OCI-LY7 (cell line): ENCODE results near the gene SAMD8. TPM values are rescaled to one million over a fixed set of nuclear protein-coding genes. Genes with fewer than 3 reads are reported as not detected.

Experiments used
- BruUV-seq: library from RNA; stranded (reverse); fragments of 400-500 nt; replicated peaks from 2 replicates; lab custom pipeline; 2021; lab: Mats Ljungman, UMichigan
- CTCF ChIA-PET: fragments of 300-600 bp; sonication (Branson Sonifier 250); formaldehyde crosslinking; loops from one replicate; lab custom pipeline; 2022; ENCODE audit warnings: antibody characterized with exemption; ENCODE audit not compliant: unreplicated experiment; lab: Charles Lee
- POLR2A ChIA-PET: fragments of 300-600 bp; sonication (Branson Sonifier 250); formaldehyde crosslinking; loops from one replicate; lab custom pipeline; 2022; ENCODE audit warnings: antibody characterized with exemption; lab: Charles Lee
- DNase-seq: peaks from one replicate; pipeline ENCODE4 v3.0.0-alpha.2; 2015; ENCODE audit warnings: low spot score
- H2AFZ ChIP-seq: fragments of 200-600 bp; sonication (generic), shearing (Covaris generic); 2 replicates; pipeline ENCODE4 v1.6.1; 2014; ENCODE audit warnings: mild to moderate bottlenecking, antibody characterized with exemption, low read length, moderate library complexity
- H3K27ac ChIP-seq: fragments of 200-600 bp; sonication (generic); 2 replicates; pipeline ENCODE4 v1.5.1; 2014; ENCODE audit warnings: mixed run types, low read depth, mild to moderate bottlenecking, moderate library complexity, low read length, inconsistent platforms; ENCODE audit not compliant: poor library complexity, severe bottlenecking
- H3K36me3 ChIP-seq: fragments of 200-600 bp; sonication (generic); 2 replicates; pipeline ENCODE4 v1.6.1; 2014; ENCODE audit warnings: mild to moderate bottlenecking, antibody characterized with exemption, low read length, moderate library complexity, mixed read lengths; ENCODE audit not compliant: insufficient read depth
- H3K4me1 ChIP-seq: fragments of 200-600 bp; sonication (generic); 2 replicates; pipeline ENCODE4 v1.5.1; 2014; ENCODE audit warnings: mild to moderate bottlenecking, low read length; ENCODE audit not compliant: insufficient read depth, poor library complexity, severe bottlenecking
- H3K4me2 ChIP-seq: fragments of 200-600 bp; sonication (generic); 2 replicates; pipeline ENCODE4 v1.6.1; 2014; ENCODE audit warnings: mild to moderate bottlenecking, low read length
- H3K4me3 ChIP-seq: fragments of 200-600 bp; sonication (generic); 2 replicates; pipeline ENCODE4 v1.5.1; 2014; ENCODE audit warnings: mild to moderate bottlenecking, low read depth, low read length; ENCODE audit not compliant: poor library complexity, severe bottlenecking
- H3K79me2 ChIP-seq: fragments of 200-600 bp; sonication (generic); 2 replicates; pipeline ENCODE4 v1.6.1; 2016; ENCODE audit warnings: low read depth, mild to moderate bottlenecking, low read length, moderate library complexity, mixed read lengths; ENCODE audit not compliant: insufficient read depth
- H3K9me2 ChIP-seq: fragments of 200-600 bp; sonication (generic); 2 replicates; pipeline ENCODE4 v1.6.1; 2016; ENCODE audit warnings: mild to moderate bottlenecking, low read length, mixed read lengths; ENCODE audit not compliant: insufficient read depth
- H3K9me3 ChIP-seq: fragments of 200-600 bp; sonication (generic); 2 replicates; pipeline ENCODE4 v1.6.1; 2014; ENCODE audit warnings: mild to moderate bottlenecking, mixed run types, low read length, mixed read lengths
- H4K20me1 ChIP-seq: fragments of 200-600 bp; sonication (generic); 2 replicates; pipeline ENCODE4 v1.6.1; 2014; ENCODE audit warnings: mild to moderate bottlenecking, antibody characterized with exemption, low read length, moderate library complexity, mixed read lengths; ENCODE audit not compliant: insufficient read depth
- CTCF ChIP-seq: fragments of 200-600 bp; sonication (generic); conservative IDR thresholded peaks from 2 replicates; pipeline ENCODE4 v1.5.1; 2014; ENCODE audit warnings: mild to moderate bottlenecking, antibody characterized with exemption, low read length, moderate library complexity, mixed read lengths
- EZH2phosphoT487 ChIP-seq: fragments of 200-600 bp; sonication (generic); IDR thresholded peaks from 2 replicates; pipeline ENCODE4 v1.6.1; 2018; ENCODE audit warnings: low read depth, borderline replicate concordance, mild to moderate bottlenecking, mixed run types, antibody characterized with exemption, low read length, moderate library complexity, mixed read lengths
- intact Hi-C: fragments of 100-400 bp; cut with micrococcal nuclease; formaldehyde crosslinking; loops from one replicate; pipeline ENCODE4 v1.10.0; 2022; ENCODE audit not compliant: unreplicated experiment
- total RNA-seq, 2 experiments: library from RNA; depleted of rRNA in 1 of 2; stranded (reverse); fragments of >200 nt in 1 of 2; shearing (Covaris generic) in 1 of 2; gene quantifications; 2 replicates each; pipeline ENCODE4 v1.2.3, GENCODE V29; 2014 to 2022

The SAMD8 gene
- total RNA-seq, 2 experiments from 2014 or later: 8.8 to 16.7 TPM

GRCh38 chr10:75084834-75085384 is 26.5 kb upstream of the SAMD8 start:
- H3K4me1 ChIP-seq: no peaks in the 10 kb centered on the region
- POLR2A ChIA-PET: no interaction called here
- H3K27ac ChIP-seq: no peak overlapping the region
- H3K79me2 ChIP-seq: no peaks in the 10 kb centered on the region
- BruUV-seq: no TSS peak
- intact Hi-C loops: no loop called here
- H3K4me3 ChIP-seq: no peak overlapping the region
- no peak for TF ChIP-seq EZH2phosphoT487
- TF ChIP-seq CTCF: no peak
- DNase-seq: no peak
- no peaks in the 10 kb centered on the region for H3K9me3 ChIP-seq
- CTCF ChIA-PET: no interaction called here
- no peaks in the 10 kb centered on the region for H4K20me1 ChIP-seq
- no peak overlapping the region for H3K4me2 ChIP-seq
- H3K9me2 ChIP-seq: no peaks in the 10 kb centered on the region
- no peaks in the 10 kb centered on the region for H3K36me3 ChIP-seq
- H2AFZ ChIP-seq: no peak overlapping the region

GRCh38 chr10:75086278-75086934 is 25.1 kb upstream of the SAMD8 start:
- Histone ChIP-seq H2AFZ (no peak overlapping the region), H4K20me1 (no peaks in the 10 kb centered on the region), H3K36me3 (no peaks in the 10 kb centered on the region), H3K79me2 (no peaks in the 10 kb centered on the region), H3K4me1 (no peaks in the 10 kb centered on the region), H3K9me3 (no peaks in the 10 kb centered on the region), H3K27ac (no peak overlapping the region), H3K4me2 (no peak overlapping the region), H3K4me3 (no peak overlapping the region), H3K9me2 (no peaks in the 10 kb centered on the region)
- BruUV-seq: no TSS peak
- intact Hi-C loops: no loop called here
- POLR2A ChIA-PET: interaction anchor here (0.6 to 1.0 kb wide), 2 partner anchors 14 to 739 kb away, joined by 3 read pairs; no protein-coding TSS in a partner anchor
- no peak for TF ChIP-seq CTCF
- TF ChIP-seq EZH2phosphoT487: no peak
- CTCF ChIA-PET: no interaction called here
- no peak for DNase-seq

- CTCF ChIA-PET: no interaction called here
- no peak for DNase-seq
Observed at GRCh38 chr10:75088640-75089039, 22.8 kb upstream of the SAMD8 start.

More at GRCh38 chr10:75088640-75089039, 22.8 kb upstream of the SAMD8 start:
- no peaks in the 10 kb centered on the region for H4K20me1 ChIP-seq
- TF ChIP-seq EZH2phosphoT487: no peak
- no peak for TF ChIP-seq CTCF
- H3K9me2 ChIP-seq: no peaks in the 10 kb centered on the region
- H3K36me3 ChIP-seq: no peaks in the 10 kb centered on the region
- no peak overlapping the region for H2AFZ ChIP-seq
- POLR2A ChIA-PET: interaction anchor here (1.1 kb wide), 1 partner anchor 21 kb away, joined by 3 read pairs; no protein-coding TSS in a partner anchor
- no peak overlapping the region for H3K27ac ChIP-seq
- H3K4me2 ChIP-seq: no peak overlapping the region
- BruUV-seq: no TSS peak
- H3K4me1 ChIP-seq: no peaks in the 10 kb centered on the region
- no peaks in the 10 kb centered on the region for H3K79me2 ChIP-seq
- no peak overlapping the region for H3K4me3 ChIP-seq
- intact Hi-C loops: no loop called here
- no peaks in the 10 kb centered on the region for H3K9me3 ChIP-seq
